ENCODE data around the gene ZNF575.

DNA sequence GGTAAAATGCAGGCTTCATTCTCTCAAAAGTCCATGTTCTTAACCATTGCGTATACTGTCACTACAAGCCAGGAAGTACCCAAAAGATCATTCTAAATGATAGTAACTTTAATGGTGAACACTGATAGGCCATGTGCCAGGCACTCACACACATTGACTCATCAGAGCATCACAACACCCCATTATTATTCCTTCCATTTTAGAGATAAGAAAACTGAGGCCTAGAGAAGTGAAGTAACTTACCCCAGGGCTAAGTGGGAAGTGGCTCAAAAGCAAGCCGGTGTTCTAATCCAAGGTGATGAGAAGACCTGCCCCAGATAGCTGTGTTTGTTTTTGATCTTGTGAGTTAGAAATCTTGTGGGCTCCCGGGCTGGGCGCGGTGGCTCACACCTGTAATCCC is 27.0 kb upstream of the ZNF575 start:
- no peak for TF ChIP-seq RAD21 (IDR thresholded peaks at IDR 0.05)
- TF ChIP-seq, protein P1, sequence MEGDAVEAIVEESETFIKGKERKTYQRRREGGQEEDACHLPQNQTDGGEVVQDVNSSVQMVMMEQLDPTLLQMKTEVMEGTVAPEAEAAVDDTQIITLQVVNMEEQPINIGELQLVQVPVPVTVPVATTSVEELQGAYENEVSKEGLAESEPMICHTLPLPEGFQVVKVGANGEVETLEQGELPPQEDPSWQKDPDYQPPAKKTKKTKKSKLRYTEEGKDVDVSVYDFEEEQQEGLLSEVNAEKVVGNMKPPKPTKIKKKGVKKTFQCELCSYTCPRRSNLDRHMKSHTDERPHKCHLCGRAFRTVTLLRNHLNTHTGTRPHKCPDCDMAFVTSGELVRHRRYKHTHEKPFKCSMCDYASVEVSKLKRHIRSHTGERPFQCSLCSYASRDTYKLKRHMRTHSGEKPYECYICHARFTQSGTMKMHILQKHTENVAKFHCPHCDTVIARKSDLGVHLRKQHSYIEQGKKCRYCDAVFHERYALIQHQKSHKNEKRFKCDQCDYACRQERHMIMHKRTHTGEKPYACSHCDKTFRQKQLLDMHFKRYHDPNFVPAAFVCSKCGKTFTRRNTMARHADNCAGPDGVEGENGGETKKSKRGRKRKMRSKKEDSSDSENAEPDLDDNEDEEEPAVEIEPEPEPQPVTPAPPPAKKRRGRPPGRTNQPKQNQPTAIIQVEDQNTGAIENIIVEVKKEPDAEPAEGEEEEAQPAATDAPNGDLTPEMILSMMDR (IDR thresholded peaks at IDR 0.05; ENCODE audit: low read depth, low read length, missing input control): no peak
